HG02798 (cell line): ENCODE results near the gene KLHL18.
"Not testable (repeated sequence)": the region's sequence is repeated elsewhere in the genome, so short reads cannot be mapped to it uniquely, and the experiment has no call there.

Experiments
- ATAC-seq: cut with Tn5 transposase; IDR thresholded peaks from one replicate; pipeline ENCODE4 v1.9.1; 2021; ENCODE audit warnings: mild to moderate bottlenecking; ENCODE audit not compliant: unreplicated experiment, poor library complexity

The KLHL18 gene

DNA sequence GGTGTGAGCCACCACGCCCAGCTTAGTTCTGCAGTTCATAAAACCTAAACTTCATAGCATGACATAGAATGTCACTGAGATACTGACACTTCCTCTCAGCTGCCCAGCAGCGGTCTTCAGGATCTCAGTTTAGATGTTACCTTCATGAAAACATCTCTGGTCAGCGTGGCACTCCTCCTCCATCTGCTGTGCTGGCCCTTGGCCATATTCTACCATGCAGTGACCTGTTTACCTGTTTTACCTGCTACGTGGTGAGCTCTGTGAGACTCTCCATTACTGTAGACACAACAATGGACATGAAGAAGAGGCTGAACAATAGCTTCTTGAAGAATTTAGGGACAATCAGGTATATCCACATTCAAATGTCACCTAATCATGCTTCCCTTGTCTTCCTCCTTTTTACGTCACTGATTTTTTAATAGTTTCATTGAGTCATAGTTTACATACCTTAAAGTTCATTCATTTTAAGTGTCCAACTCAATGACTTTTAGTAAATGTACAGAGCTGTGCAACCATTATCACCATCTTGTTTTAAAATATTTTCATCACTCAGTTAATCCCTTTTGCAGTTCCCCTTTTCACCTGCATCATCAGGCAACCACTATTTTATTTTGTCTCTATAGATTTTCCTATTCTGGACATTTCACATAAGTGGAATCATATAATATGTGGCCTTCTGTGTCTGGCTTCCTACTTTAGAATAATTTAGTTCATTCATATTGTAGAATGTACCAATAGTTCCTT lies 65.8 kb downstream of the KLHL18 start:
- no peak for ATAC-seq

DNA sequence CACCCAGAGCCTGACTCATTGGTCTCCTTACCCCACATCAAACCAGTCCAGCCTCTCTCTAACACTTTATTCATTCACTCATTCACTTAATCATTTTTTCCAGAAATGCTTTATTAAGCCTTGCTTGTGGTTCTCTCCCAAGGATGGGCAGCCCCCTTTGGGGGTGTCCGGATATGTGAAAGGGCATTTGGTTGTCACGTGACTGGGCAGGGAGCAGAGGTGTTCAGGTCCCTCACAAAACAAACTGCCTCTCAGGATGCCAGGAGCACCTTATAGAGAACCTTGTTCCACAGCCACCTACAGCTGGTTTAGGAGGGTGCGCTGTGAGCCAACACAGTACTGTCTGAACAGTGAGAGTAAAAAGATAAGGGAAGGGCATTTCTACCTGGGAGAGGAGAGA lies 72.3 kb downstream of the KLHL18 start:
- ATAC-seq = no peak

GRCh38 chr3:47356201-47356600 lies 73.5 kb downstream of the KLHL18 start:
- ATAC-seq = no peak

DNA sequence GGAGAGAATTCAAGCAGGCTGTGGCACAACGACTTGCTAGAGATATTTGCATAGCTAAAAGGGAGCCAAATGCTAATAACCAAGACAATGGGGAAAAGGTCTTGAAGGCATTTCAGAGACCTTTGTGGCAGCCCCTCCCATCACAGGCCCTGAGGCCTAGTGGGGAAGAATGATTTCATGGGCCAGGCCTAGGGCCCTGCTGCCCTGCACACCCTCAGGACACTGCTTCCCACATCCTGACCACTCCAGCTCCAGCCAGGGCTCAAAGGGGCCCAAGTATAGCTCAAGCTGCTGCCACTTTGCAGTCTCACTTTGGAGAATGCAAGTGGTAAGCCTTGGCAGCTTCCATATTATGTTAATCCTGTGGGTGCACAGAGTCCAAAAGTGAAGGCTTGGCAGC lies 76.6 kb downstream of the KLHL18 start:
- no peak for ATAC-seq

- not testable (repeated sequence) for ATAC-seq
Observed at GRCh38 chr3:47360110-47360517, 77.4 kb downstream of the KLHL18 start.

GRCh38 chr3:47362701-47363100 lies 80.0 kb downstream of the KLHL18 start:
- ATAC-seq = no peak

DNA sequence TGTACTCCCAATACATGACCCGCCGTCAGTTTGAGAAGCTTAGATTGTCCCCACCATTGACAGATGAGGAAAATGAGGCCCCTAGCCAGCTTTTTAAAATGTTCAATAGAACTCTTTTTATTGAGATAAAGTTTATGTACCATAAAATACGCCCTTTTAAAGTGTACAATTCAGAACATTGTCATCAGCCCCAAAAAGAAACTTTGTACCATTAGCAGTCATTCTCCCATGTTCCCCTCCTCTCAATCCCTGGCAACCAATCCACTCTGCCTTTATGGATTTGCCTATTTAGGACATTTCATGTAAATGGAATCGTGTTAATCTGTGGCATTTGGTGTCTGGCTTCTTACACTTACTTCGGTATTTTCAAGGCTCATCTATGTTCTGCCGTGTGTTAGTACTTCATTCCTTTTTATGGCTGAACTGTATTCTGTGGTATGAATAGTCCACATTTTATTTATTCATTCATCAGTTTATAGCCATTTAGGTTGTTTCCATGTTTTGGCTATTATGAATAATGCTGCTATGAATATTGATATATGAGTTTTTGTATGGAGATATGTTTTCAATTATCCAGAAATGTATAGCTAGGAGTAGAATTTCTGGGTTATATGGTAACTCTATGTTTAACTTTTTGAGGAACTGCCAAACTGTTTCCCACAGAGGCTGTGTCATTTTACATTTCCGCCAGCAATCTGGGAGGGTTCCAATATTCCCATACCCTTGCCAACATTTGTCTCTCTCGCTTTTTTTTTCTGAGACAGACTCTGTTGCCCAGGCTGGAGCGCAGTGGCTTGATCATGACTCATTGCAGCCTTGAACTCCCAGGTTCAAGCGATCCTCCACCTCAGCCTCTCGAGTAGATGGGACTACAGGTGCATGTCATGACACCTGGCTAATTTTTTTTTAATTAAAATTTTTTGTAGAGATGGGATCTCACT lies 82.7 kb downstream of the KLHL18 start:
- no peak for ATAC-seq

DNA sequence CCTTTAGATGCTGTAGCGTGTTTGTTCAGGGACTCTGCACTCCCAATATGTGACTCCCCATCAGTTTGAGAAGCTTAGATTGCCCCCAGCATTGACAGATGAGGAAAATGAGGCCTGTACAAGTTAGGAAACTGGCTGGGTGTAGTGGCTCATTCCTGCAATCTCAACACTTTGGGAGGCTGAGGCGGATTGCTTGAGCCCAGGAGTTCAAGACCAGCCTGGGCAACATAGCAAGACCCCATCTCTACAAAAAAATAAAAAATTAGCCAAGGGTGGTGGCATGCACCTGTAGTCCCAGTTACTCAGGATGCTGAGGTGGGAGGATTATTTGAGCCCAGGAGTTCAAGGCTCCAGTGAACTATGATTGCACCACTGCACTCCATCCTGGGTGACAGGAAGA lies 84.1 kb downstream of the KLHL18 start:
- no peak for ATAC-seq

- no peak for ATAC-seq
Observed at GRCh38 chr3:47367631-47368030, 84.9 kb downstream of the KLHL18 start.

DNA sequence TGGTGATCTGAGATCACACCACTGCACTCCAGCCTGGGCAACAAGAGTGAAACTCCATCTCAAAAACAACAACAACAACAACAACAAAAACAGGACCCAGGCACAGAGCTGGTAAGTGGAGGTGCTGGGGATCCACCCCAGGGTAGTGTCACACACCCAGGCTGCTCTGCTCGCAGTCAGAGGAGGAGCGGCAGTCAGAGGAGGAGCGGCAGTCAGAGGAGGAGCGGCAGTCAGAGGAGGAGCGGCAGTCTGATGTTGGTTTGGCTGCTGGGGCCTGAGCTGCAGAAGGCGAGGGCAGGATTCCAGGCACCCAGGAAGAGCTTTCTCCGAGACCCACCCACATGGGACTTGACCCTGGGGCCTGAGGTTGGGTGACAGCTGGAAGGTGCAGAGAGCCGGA lies 87.3 kb downstream of the KLHL18 start:
- not testable (repeated sequence) for ATAC-seq

GRCh38 chr3:47370887-47371697 lies 88.3 kb downstream of the KLHL18 start:
- no peak for ATAC-seq

DNA sequence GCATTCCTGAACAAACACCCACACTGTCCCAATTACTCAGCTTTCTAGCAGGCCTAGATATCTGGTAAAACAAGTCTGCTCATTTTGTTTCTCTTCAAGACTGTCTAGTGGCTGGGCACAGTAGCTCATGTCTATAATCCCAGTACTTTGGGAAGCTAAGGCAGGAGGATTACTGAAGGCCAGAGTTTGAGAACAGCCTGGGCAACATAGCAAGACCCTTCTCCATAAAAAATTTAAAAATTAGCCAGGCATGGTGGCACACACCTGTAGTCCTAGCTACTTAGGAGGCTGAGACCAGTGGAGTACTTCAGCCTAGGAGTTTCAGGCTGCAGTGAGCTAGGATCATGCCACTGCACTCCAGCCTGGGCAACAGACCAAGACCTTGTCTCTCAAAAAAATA lies 91.8 kb downstream of the KLHL18 start:
- no peak for ATAC-seq

DNA sequence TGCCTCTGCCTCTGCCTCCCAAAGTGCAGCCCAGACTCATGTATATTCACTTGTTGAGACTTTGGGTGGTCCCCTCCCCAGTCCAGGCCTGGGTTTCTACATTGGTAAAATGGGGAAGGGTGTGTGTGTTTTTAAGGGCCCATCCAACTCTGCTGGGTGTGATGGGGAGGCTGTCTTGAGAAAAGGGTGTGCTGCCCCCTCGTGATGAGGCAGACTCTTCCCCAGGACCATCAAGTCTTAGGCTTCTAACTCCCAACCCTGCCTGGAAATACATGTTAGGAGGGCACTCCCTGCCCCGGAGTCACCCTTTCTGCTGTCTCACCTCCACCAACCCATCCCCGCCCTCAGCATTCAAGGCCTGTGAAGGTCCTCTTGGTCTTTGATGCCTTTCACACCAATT lies 93.6 kb downstream of the KLHL18 start:
- no peak for ATAC-seq

DNA sequence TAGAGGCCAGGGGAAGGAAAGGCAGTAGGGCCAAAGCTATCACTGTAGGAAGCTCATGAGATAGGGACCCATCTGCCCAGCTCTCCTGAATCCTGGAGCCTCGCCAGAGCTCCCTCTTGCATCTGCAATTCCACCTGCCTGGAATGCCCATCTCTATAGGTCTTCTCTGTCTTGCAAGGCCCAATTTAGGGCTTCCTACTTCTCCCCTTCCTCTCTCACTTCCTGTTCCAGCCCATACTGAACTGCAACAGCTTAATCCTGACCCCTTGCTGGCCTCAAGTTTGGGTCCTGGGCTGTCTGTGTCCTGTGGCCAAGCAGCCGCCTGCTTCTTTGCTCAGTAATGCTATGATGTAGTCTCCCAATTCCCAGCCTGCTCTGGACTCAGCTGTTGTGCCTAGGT lies 94.4 kb downstream of the KLHL18 start:
- no peak for ATAC-seq

- ATAC-seq = no peak
Observed at GRCh38 chr3:47378869-47379268, 96.1 kb downstream of the KLHL18 start.

- no peak for ATAC-seq
Observed at GRCh38 chr3:47379411-47379899, 96.7 kb downstream of the KLHL18 start.

GRCh38 chr3:47380026-47380600 lies 97.4 kb downstream of the KLHL18 start:
- peak; percentile 9 for ATAC-seq

DNA sequence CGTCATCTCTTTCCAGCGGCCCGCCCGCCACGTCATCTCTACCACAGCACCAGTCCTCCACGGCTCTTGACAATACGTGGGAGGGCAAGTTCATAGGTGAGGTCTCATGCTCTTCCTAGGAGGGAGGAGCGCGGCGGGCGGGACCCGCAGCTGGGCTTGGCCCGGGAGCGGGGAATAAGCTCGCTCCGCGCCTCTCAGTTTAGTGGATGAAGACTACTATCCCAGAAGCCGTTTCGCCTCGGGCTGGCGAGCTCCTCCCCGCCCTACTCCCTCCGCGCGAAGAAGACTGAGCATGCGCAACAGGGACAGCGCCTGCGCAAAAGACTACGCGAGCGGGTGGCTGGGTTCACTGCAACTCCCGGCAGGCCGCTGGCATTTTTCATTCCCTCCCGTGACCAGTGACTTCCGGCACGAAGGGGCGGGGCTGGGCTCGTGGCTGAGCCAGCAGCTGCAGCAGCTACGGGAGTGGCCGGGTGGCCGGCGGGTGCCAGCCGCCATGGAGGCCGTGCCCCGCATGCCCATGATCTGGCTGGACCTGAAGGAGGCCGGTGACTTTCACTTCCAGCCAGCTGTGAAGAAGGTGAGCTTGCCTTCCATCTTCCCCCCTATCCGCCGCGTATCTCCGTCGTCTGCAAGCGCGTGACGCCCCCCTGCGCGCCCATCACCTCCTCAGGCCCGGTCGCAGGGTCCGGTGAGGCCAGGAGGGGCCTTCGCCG lies 98.0 kb downstream of the KLHL18 start, which contains the start of gene PTPN23:
PTPN23 (plus strand) TSS at position 421 of the 716 bp plus-strand sequence; CDS start at position 497, 76 bp downstream.
- peak; percentile 87 for ATAC-seq
